GM04504 (cell line): ENCODE data around the gene SCARB1.

ENCODE experiments used
- DNase-seq: peaks from one replicate; pipeline ENCODE4 v3.0.0-alpha.2; 2012; ENCODE audit warnings: low read depth

The SCARB1 gene

GRCh38 chr12:124864326-124864752 lies 675 bp upstream of the SCARB1 start:
- DNase-seq, result no peak

GRCh38 chr12:124862768-124863415 lies 772 bp downstream of the SCARB1 start:
- DNase-seq, result no peak

GRCh38 chr12:124861898-124862676 lies 1.6 kb downstream of the SCARB1 start:
- DNase-seq, result no peak

- DNase-seq, result no peak
These were observed 2.2 kb downstream of the SCARB1 start for GRCh38 chr12:124861492-124861891.

- DNase-seq, result no peak
These were observed 5.7 kb downstream of the SCARB1 start for GRCh38 chr12:124857921-124858461.

- no peak for DNase-seq
These were observed 6.9 kb downstream of the SCARB1 start for GRCh38 chr12:124856842-124857178.

GRCh38 chr12:124856132-124856841 lies 7.4 kb downstream of the SCARB1 start:
- no peak for DNase-seq

GRCh38 chr12:124855275-124855957 lies 8.2 kb downstream of the SCARB1 start:
- DNase-seq, result no peak

- no peak for DNase-seq
These were observed 9.0 kb downstream of the SCARB1 start for GRCh38 chr12:124854637-124855184.

- DNase-seq, result no peak
These were observed 9.7 kb downstream of the SCARB1 start for GRCh38 chr12:124853781-124854636.

- DNase-seq, result no peak
These were observed 10.7 kb downstream of the SCARB1 start for GRCh38 chr12:124852911-124853427.

- no peak for DNase-seq
These were observed 11.3 kb downstream of the SCARB1 start for GRCh38 chr12:124852329-124852831.

- DNase-seq, result no peak
These were observed 12.3 kb downstream of the SCARB1 start for GRCh38 chr12:124851342-124851741.

GRCh38 chr12:124849382-124849781 lies 14.3 kb downstream of the SCARB1 start:
- DNase-seq, result no peak

- DNase-seq, result no peak
These were observed 14.9 kb downstream of the SCARB1 start for GRCh38 chr12:124848621-124849380.

GRCh38 chr12:124847113-124848074 lies 16.3 kb downstream of the SCARB1 start:
- DNase-seq, result no peak

- DNase-seq, result no peak
These were observed 19.0 kb downstream of the SCARB1 start for GRCh38 chr12:124844411-124845397.
